ENCODE results near the gene KIF3B.

Gene KIF3B

GRCh38 chr20:32294071-32294470, 16.6 kb downstream of the KIF3B start:
- no peak for TF ChIP-seq CTCF (IDR thresholded peaks at IDR 0.05; ENCODE audit: low read depth, low read length, missing control alignments)
- no peak overlapping the region for H3K4me3 ChIP-seq (ENCODE audit: low read depth, low read length)
- no peak for DNase-seq (ENCODE audit: low read depth)

- no peak overlapping the region for H3K4me3 ChIP-seq (ENCODE audit: low read depth, low read length)
- no peak for DNase-seq (ENCODE audit: low read depth)
- no peak for TF ChIP-seq CTCF (IDR thresholded peaks at IDR 0.05; ENCODE audit: low read depth, low read length, missing control alignments)
Measured at GRCh38 chr20:32296412-32296811, 19.0 kb downstream of the KIF3B start.

DNA sequence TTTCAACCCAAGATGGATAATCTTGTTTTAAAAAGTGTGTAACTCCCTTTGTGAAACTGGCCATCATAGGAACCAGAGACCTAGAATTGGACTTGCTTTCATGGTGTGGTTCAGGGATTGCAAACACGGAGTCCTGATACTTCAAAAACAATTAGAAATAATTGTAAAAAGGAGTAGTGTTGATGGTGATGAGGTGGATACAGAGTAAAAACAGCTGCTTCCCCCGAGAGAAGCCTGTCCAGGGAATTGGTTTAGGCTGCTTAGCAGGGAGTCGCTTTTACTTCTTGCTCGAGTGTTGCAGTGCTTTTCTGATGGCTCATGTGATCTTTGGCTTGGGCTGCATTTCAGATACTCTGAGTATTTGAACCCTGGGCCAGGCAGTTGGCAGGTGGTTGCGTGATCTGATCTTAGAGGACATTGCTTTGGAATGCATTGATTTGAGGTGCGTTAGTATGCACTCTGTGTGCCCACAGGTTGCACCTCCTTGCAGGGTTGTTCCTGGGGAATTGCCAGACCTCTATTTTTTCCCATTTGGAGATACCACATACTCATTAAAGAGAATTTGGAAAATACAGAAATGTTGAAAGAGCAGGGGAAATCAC, 19.5 kb downstream of the KIF3B start:
- no peak for TF ChIP-seq CTCF (IDR thresholded peaks at IDR 0.05; ENCODE audit: low read depth, low read length, missing control alignments)
- DNase-seq (ENCODE audit: low read depth), result no peak

DNA sequence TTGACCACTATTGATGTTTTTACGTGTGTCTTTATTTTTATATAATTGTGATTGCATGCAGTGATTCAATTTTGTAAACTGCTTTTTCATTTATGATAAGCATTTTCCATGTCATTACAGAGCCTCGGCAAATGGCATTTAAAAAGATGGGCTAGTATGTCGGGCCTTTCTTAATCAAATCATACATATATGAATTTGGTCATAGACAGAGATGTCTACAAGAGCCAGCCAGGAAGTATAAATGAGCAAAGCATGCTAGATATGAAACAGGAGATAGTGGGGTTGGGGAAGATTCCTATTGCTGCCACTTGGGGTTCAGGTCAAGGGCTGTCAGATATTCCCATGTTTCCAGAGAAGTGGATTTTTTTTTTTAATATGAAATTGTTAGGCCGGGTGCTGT, 20.0 kb downstream of the KIF3B start:
- TF ChIP-seq CTCF (IDR thresholded peaks at IDR 0.05; ENCODE audit: low read depth, low read length, missing control alignments), result no peak
- no peak overlapping the region for H3K4me3 ChIP-seq (ENCODE audit: low read depth, low read length)
- DNase-seq (ENCODE audit: low read depth), result no peak

More for the DNA sequence above, 19.5 kb downstream of the KIF3B start:
- H3K4me3 ChIP-seq (ENCODE audit: low read depth, low read length), result no peak overlapping the region

GRCh38 chr20:32300647-32301046, 23.2 kb downstream of the KIF3B start:
- H3K4me3 ChIP-seq (ENCODE audit: low read depth, low read length), result no peak overlapping the region
- TF ChIP-seq CTCF (IDR thresholded peaks at IDR 0.05; ENCODE audit: low read depth, low read length, missing control alignments), result no peak
- no peak for DNase-seq (ENCODE audit: low read depth)

DNA sequence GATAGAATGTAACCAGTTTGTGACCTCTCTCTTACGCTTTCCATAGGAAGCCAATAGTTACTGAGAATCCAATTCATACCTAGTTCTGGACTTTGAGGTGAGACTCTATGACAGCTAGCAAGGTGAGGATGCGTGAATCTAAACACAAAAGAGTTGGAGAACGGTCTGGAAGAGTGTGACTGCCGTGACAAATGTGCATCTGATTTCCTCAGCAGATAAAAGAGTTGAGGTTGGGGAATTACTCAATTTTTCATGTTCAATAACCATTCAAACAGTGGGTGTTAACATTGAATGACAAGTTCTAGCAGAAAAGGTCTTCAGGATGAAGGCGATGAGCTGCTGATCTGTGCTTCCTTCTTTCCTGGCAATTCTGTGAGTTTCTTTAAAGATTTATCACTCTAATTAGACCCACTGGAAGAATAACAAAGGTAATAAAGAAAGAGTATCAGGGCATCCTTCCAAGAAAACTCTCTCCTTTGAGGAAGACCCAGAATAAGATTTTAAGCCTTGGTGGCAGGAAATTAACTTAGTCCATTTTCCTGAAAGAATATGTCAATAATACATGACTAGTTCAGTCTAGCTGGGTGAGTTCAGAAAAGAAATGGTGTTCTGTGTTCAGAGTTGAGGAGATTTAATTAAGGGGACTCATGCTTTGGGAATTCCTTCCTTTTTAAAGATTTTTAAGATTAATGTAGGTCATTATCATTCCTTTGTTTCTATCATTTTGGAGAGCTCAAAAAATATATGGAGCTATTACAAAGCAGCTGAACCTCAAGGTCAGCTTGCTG, 24.5 kb downstream of the KIF3B start:
- H3K4me3 ChIP-seq (ENCODE audit: low read depth, low read length), result no peak overlapping the region
- no peak for TF ChIP-seq CTCF (IDR thresholded peaks at IDR 0.05; ENCODE audit: low read depth, low read length, missing control alignments)
- DNase-seq (ENCODE audit: low read depth), result no peak

DNA sequence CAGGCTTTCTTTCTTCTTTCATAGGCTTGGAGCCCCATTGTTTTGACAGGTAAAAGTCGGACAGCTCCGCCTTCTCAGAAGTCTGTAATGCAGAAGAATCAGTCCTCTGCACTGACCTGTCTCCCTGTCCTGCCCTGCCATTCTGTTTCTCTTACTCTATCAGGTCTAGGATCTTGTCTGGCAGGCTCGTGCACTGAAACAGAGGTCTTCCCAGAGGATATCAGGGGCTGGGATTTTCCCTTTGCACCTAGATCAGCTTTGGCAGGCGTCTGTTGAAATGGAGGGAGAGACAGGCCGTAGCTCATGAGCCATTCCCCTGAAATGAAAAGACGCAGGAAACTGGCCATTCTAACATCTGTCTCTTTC, 25.0 kb downstream of the KIF3B start:
- H3K4me3 ChIP-seq (ENCODE audit: low read depth, low read length), result no peak overlapping the region
- TF ChIP-seq CTCF (IDR thresholded peaks at IDR 0.05; ENCODE audit: low read depth, low read length, missing control alignments), result no peak
- DNase-seq (ENCODE audit: low read depth), result no peak

Measured in GM12864 (cell line).